TTC549 (cell line): Measurements from ENCODE around the gene MME.
"Not testable (repeated sequence)": the region's sequence is repeated elsewhere in the genome, so short reads cannot be mapped to it uniquely, and the experiment has no call there.

Experiments used
- FAIRE-seq: peaks from 2 replicates; lab custom pipeline; 2012; peaks lifted over from hg19 to GRCh38; lab: Jason Lieb, UNC

The MME gene

DNA sequence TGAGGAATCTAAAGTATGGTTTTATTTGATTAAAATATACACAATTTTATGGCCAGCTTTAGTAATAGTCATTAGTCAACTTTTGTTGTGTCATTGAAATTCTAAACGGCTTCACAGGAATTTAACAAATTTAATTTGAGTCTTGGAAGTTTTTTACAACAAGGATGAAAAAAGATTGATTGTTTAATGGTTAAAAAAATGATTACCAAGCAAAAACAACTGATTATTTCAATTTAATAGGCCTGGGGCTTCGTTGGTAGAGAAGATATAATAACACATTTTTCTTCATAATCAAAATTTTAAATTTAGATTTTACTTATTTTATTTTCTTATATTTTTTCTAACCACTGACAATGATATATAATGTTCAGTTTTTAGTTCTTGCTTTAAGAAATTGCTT lies 4.4 kb downstream of the MME start:
- no peak for FAIRE-seq

- no peak for FAIRE-seq
These were observed 5.9 kb downstream of the MME start for GRCh38 chr3:155086051-155086450.

DNA sequence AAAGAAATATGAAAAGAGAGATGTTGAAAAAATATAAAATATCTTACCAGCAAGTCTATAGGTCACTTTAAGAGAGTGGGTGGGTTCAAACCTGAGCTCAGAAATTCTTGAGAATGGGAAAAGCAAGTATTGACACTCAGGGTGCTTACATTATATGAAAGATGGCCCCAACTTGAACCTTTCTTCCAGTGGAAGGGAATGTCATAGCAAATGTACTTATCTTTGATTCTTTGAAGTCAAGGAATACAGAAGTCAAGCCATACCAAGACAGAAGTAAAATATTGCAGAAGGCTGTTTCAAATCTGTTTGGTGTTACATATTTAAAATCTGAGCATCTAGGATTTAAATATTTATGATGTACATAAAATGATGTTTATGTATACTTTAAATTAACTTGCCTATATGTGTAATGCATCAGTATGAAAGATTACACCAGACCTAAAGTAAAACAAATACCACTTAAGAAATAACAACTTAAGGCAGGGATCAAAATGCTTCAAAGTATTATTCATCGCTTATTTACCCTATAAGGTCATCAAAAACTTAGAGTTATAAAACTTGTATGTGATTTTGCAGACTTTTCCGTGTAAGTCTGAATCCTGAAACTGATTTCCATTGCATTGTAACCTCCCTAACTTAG lies 8.7 kb downstream of the MME start:
- no peak for FAIRE-seq

DNA sequence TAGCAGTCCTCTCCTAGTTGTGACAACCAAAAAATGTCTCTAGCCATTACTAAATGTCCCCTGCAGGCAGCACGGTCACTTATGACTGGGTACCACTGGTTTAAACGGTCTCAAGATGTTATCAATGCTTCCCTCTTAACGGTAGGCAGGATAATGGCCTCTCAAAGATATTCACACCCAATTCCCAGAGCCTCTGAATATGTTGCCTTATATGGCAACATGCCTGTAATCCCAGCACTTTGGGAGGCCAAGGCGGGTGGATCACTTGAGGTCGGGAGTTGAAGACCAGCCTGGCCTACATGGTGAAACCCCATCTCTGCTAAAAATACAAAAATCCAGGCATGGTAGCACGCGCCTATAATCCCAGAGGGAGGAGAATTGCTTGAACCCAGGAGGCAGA lies 9.4 kb downstream of the MME start:
- no peak for FAIRE-seq

GRCh38 chr3:155093261-155093660 lies 13.1 kb downstream of the MME start:
- no peak for FAIRE-seq

- no peak for FAIRE-seq
These were observed 16.3 kb downstream of the MME start for GRCh38 chr3:155096303-155097008.

- no peak for FAIRE-seq
These were observed 16.9 kb downstream of the MME start for GRCh38 chr3:155097009-155097349.

- no peak for FAIRE-seq
These were observed 21.3 kb downstream of the MME start for GRCh38 chr3:155101398-155101797.

DNA sequence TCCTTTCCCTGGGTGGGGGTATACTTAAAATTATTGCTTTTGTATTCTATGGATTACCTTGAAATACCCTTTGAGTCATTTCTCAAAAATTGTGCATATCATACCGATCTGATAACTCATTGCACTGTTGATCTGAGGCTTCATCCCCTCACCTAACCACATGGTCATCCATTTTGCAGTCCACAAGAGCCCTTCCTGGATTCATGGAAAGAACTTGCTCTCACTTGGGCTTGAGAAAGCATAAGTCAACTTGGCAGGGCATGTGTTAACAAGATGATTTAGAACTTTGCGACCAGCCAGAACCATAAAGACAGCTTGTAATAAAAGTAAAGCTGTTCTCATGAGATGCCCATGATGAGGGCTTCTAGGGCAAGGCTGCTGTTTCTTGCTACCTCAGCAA lies 22.2 kb downstream of the MME start:
- no peak for FAIRE-seq

GRCh38 chr3:155103686-155104085 lies 23.6 kb downstream of the MME start:
- FAIRE-seq, result no peak

- no peak for FAIRE-seq
These were observed 26.0 kb downstream of the MME start for GRCh38 chr3:155106119-155106518.

- no peak for FAIRE-seq
These were observed 29.9 kb downstream of the MME start for GRCh38 chr3:155110022-155110421.

- no peak for FAIRE-seq
These were observed 31.1 kb downstream of the MME start for GRCh38 chr3:155110996-155111901.

DNA sequence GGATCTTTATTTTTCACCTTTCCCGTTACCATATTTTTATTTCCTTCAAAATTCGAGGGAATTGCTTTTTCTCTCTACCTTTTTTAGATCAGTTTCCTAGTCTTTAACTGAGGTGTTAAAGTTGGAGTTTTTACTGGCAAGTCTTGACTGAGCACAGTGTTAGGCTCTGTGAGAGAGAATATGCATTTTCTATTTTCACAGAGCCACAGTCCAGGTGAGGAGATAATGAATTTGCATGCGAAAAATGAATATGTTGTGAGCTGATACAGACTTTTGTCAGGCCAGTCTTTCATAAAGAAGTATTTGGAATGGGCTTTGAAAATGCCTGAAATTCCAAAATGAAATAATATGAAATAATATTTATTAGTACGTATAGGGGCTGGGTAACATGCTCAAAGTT lies 31.9 kb downstream of the MME start:
- no peak for FAIRE-seq

DNA sequence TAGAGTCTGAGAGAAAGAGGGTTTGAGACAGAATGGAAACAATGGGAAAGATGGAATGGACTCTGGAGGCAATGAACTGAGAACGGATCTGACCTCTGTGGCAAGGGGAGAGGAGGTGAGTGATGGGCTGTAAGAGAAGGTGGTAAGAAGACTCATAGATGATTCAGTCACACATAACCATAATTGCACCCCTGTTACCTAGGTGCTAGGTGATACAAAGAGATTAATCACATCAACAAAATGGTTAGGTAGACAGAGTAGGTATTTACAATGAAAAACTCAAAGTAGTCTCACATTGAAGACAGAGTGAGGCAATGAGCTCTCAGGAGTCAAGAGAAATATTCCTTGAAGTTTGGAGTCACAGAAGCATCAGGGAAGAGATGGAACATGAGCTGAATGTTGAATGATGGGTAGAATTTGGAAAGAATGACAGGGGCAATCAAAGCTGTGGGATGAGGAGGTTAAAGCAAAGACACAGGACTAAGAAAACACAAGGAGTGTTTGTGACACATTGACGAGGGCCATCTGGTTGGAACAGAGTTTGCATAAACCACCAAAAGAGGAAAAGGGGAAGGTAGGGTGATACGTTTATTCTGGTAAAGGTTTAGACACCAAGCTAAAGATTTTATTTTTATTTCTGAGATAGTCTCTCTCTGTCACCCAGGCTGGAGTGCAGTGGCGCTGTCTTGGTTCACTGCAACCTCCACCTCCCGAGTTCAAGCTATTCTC lies 32.7 kb downstream of the MME start:
- no peak for FAIRE-seq

DNA sequence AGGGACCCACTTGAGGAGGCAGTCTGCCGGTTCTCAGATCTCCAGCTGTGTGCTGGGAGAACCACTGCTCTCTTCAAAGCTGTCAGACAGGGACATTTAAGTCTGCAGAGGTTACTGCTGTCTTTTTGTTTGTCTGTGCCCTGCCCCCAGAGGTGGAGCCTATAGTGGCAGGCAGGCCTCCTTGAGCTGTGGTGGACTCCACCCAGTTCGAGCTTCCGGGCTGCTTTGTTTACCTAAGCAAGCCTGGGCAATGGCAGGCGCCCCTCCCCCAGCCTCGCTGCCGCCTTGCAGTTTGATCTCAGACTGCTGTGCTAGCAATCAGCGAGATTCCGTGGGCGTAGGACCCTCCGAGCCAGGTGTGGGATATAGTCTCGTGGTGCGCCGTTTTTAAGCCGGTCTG lies 44.6 kb downstream of the MME start:
- not testable (repeated sequence) for FAIRE-seq

- FAIRE-seq, result no peak
These were observed 49.3 kb downstream of the MME start for GRCh38 chr3:155129396-155129795.

- FAIRE-seq, result no peak
These were observed 49.9 kb downstream of the MME start for GRCh38 chr3:155130001-155130400.

DNA sequence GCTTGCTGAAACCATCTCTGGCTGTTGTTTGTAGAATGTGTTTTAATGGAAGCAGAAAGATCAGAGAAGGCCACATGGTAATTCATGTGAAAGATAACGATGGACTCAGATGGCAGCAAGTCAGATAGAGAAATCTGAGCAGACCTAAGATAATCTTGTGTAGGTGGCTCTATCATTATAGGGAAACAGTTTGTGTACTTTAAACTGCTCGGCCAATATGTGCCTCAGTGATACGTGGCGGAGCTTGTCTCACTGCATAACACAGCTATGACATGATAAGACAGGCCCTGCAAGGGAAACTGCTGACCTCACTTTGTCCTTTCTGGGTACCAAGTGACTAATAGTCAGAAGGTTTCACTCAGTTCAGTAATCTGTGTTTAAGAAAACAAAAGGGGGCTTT lies 51.0 kb downstream of the MME start:
- no peak for FAIRE-seq

DNA sequence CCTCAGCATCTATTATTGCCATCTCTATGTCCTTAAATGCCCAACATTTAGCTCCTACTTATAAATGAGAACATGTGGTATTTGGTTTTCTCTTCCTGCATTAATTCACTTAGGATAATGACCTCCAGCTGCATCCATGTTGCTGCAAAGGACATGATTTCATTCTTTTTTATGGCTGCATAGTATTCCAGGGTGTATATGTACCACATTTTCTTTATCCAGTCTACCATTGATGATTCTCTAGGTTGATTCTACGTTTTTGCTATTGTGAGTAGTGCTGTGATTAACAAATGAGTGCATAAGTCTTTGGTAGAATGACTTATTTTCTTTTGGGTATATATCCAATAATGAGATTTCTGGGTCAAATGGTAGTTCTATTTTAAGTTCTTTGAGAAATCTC lies 54.2 kb downstream of the MME start:
- not testable (repeated sequence) for FAIRE-seq

DNA sequence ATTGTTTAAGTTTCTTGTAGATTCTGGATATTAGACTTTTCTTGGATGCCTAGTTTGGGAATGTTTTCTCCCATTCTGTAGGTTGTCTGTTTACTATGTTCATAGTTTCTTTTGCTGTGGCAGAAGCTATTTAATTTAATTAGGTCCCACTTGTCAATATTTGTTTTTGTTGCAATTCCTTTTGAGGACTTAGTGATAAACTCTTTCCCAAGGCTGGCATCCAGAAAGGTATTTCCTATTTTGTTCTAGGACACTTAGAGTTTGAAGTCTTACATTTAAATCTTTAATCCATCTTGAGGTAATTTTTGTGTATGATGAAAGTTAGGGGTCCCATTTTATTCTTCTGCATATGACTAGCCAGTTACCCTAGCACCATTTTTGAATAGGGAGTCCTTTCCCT lies 54.9 kb downstream of the MME start:
- no peak for FAIRE-seq

DNA sequence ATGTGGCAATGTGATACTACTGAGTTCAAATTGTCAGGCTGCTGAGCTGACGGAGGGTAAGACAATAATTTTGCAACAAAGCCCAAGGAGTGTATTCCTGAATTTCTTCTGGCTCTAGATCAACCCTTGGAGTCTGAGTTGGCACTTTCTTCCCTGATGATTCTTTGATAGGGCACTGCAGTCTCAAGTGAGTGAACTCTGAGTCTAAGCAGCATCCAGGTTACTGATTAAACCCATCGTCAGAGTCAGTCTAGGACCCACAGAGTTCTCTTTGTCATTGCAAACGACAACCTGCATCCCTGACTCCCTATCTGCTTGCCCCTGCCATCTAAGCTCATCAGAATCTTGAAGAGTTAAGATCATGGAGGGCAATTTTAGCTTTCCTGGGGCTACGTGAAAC lies 58.6 kb downstream of the MME start:
- no peak for FAIRE-seq

DNA sequence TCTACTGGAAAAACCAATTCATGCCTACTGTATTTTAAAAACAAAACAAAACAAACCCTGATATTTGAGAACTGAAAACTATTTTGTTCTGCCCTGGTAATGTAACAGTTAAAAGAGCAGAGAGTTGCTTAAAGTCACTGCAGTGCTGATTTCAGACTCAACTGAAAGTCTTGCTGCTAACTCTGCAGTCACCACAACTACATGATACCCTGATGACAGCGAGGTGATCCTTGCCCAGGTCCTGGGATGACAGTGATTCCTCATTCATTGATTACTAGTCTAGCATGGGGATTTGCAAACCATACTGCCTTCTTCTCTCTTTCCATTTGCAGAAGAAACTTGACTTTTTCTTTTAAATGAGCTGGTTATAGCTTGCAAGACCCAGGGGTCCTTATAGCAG lies 67.5 kb downstream of the MME start:
- FAIRE-seq, result no peak
